ENCODE measurements around the gene GEMIN8.

The GEMIN8 gene, protein sequence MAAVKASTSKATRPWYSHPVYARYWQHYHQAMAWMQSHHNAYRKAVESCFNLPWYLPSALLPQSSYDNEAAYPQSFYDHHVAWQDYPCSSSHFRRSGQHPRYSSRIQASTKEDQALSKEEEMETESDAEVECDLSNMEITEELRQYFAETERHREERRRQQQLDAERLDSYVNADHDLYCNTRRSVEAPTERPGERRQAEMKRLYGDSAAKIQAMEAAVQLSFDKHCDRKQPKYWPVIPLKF

DNA sequence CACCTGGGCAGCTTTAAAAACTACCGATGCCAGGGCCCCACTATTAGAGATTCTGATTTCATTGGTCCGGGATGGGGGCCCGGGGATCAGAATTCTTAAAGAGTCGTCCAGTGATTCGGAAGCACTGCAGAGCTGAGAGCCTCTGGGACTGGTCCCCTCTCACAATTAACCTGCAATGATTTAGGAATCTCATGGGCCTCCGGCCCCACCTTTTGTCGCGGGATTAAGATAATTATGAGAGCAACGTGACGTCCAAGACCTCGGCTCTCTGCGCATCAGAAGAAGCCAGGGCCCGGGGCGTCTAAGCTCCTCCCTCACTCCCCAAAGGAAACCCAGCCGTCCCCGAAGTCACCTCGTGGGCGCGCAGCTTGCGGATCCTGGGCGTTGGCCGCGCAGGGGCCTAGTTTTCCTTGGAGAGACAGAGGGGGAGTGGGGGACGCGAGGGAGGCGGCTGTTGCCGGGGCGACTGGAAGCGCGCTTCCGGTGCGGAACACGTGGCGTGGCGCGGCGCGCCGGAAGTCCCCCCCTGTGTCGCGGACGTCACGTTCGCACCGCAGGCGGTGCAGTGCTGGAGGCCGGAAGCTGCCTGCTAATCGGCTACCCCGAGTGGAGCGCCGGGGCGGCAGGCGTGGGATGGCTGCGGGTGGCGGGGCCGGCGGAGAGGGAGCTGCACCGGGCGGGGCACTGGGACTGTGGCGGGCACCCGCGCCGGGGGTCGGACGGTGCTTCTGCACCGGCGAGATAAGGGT, at the start of gene GEMIN8:
Gene GEMIN8 (minus strand): TSS at position 468 of the 749 bp plus-strand sequence. CDS start 8,414 bp downstream, outside the sequence.
- peak; percentile 77 for DNase-seq (ENCODE audit: low spot score)

DNA sequence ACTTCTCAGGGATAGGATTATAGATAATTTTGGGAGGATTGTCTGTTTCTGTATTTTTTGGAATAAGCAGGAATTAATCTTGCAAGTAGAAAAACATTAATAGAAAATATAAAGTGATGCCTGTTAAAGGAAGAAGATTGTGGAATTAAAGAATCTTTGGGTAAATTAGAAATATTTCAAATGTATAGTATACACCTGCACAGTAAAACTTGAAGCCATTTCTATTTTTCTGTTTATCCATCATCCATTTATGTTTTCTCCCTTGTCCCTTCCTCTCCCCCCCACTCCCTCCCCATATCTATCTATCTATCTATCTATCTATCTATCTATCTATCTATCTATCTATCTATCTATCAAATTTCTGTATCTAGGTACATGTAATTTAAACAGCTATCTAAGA, 46.9 kb upstream of the GEMIN8 start:
- DNase-seq (ENCODE audit: low spot score) = no peak

DNA sequence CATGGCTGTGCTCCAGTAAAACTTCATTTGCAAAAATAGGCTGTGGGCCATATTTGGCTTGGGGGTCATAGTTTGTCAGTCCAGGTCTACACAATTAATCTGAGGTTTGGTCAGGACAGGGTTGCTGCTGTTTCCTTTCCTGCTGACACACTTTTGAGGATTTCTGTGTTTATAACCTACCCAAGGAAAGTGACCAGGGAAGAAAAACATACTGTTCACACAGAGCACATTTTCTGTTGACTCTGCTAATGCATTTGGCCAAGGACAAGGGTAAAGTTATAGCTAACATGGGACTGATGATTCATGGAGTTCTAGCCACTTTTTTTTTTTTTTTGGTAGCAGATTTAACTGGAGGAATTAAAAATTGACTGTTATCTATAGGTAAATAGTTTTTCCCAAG, 43.9 kb upstream of the GEMIN8 start:
- DNase-seq (ENCODE audit: low spot score) = no peak

DNA sequence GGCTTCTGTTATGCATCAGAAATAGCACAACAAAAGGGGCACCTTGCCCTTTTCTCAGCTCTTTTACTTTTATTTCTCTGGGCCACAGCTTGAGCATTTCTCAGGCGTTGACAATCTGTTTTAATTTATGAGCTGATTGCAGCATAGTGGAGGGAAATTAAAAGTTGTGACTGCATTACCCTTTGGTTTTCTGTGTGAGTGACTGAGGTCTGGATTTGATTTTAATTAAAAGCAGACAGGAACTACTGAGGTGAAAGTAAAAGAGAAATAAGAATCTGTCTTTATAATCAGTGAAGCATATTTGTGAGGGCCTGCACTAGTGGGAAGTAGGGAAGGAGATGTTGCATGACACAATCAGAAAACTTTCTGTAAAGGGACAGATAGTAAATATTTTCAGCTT, 43.4 kb upstream of the GEMIN8 start:
- no peak for DNase-seq (ENCODE audit: low spot score)

DNA sequence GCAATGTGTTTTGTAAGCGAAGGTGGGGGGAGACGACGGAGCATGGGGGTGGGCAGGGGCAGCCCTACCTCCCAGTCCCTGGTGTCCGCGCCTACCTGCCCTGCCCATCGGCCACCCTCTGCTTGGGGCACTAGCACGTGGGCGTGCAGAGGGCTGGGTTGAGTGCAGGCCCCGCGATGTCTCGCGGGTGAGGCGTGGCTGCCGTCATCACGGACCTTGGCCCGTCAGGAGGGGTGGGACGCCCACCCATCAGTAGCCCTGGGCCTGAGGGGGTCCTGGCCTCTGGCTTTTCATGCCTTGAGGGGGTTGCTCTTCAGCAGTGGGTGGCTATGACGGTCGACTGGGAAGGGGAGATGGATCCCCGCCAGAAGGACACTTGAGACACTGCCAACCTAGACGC, 36.1 kb upstream of the GEMIN8 start:
- no peak for DNase-seq (ENCODE audit: low spot score)

DNA sequence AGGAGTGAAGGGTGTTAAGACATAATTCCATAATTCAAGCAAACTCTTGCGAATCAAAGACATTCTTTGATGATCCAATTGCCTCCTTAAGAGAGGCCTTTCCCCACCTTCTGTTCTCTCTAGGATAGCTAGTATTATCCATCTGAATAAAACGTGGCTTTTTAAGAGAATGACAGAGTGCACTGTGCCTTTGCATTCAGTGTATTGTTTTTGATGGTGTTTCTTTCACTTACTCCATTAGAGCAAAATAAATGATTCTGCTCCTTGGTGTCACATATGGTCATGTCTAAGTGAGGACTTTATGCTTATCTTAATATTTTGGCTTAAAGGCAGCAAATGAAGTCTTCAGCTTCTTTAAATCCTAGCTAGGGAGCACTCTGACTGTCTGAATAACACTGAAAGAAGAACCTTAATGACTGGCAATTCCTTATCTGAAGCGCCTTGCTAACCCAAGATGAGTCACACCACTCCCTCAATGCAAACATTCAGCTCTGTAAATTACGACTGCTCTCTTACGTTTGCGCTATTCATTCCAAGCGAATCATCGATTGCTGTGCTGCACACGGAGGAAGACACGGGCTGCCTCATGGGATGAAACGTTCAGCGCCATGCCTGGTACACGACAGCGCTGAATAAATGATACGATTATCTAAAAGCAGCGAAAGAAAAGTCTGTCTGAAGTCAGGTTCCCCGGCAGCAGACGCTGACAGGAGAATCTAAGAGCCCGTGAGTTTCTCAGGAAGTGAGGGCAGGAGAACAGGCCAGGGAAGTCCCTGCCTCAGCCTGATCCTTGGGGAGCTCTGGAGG, 35.1 kb upstream of the GEMIN8 start:
- no peak for DNase-seq (ENCODE audit: low spot score)

DNA sequence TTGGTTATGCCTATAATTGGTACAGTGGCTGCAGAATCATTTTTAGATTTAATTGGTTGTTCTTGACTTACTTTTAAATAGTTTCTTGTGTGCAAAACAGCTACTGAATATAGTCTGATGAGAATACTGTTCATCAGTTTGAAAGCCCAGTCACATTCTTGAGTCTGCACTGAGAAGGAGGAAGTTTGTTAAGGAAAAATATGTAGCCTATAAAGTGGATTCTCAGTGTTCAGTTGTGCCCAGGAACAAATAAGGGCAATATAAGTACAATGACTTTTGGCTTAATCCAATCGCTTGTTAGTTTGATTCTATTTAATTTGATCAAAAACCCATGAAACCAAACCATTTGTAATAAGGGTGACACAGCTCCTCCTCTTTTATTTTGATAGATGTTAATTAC, 32.8 kb upstream of the GEMIN8 start:
- DNase-seq (ENCODE audit: low spot score) = no peak

DNA sequence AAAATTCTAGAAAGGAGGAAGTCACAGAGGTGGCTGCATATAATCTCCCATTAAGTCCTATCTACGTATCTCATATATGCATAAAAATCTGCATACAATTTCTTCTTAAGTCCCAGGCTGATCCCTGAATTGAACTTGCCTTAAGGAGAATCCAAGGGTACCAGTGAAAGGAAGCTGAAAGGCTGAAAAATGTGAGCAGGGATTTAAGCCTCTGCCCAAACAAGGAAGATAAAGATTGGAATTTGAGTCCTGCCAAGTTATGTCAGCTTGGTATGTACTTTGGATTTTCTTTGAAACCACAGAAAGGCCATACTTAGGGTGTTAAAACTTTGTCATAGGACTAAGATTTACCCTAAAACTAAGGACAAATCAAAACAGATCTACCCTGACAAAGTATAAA, 26.5 kb upstream of the GEMIN8 start:
- DNase-seq (ENCODE audit: low spot score) = no peak

DNA sequence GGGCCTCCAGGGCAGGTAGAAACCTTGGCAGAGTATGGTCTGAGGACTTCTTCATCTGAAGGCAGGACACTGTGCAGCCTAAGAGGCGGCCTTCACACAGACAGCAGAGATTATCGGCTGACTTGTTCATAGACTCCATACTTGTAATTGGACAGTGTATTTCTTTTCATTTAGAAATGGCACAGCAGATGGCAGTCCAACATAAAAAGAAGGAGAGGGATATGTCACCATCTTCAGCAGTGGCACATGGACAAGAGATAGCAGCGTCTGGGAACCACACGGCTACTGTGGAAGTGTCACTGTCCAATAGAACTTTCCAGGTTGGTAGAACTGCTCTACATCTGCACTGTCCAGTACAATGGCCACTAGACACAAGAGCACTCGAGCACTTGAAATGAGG, 21.7 kb upstream of the GEMIN8 start:
- DNase-seq (ENCODE audit: low spot score) = no peak

DNA sequence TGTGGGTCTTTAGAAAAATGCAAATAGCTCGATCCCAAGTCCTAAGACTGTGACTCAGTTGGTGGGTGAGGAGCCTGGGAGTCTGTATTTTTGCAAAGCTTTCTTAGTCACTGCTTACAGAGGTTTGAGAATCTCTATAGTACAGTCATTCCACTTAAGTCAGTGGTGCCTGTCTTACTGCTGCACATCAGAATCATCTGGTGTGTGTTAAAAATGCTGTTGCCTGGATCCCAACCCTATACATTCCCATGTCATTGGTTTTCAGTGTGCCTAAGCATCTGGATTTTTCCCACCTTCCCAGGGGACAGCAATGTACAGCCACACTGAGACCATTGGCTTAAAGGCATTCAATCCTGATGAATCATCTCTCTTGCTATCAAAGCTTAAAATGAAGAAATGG, 21.0 kb upstream of the GEMIN8 start:
- no peak for DNase-seq (ENCODE audit: low spot score)

DNA sequence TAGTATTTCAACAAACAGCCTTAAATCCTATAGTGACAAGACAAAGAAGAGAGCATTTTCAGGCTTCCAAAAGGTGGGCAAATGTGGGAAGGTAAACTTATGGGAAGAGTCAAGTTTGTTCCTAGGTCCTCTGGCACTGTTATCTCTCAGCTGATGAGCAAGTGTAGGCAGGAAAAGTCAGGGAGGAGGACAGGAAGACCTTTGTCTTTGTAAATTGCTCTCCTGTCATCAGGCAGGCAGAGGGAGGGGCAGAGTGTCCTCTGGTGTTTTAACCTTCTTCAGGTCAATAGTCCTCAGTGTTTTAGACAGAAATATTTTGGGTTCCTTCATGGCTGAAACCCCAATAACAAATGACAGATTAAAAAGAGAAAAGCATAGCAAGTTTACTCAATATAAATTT, 13.5 kb upstream of the GEMIN8 start:
- no peak for DNase-seq (ENCODE audit: low spot score)

DNA sequence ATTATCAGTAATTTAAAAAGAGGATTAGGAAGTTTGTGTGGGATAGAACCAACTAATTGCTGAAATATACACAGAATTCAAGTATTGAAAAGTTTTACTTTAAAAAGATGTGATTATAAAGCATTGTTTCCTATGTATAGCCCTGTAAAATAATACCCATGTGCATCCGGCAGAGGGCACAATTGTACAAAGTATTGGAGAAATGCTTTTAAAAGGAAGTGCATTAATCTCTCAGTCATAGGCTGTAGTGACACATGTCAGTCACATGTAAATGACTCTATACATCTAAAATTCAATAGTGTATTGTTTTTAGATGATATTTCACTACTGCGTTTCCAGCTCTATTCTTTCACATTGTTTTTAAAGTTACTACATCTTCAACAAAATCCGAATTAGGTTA, 9.7 kb upstream of the GEMIN8 start:
- DNase-seq (ENCODE audit: low spot score) = peak; percentile 66

DNA sequence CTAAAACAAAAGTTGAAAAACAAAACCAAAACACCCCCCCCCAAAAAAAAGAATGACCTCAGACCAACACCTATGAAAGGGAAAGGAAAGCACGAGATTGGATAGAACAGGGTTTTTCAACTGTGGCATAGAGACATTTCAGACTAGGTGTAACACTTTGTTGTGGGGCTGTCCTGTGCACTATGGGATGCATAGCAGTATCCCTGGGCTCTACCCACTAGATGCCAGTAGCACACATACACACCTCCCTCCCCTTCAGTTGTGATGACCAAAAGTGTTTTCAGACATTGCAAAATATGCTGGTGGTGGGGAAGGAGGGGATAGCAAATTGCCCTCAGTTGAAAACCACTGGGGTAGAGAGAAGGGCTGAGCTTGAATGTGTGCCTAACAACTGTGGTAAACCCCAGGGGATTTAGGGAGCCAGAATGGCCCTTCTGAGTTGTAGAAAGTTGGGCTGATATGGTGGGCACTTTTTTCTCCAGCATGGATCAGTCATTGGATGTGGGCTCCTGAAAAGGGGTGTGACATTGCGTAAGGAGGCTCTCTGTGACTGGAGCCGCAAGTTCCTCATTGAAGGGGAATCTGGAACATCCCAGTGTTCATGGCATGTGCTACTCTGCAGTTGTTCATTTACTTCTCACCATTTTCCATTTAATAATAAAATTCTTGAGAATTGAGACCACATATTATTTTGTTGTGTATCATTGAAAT, 8.8 kb upstream of the GEMIN8 start:
- no peak for DNase-seq (ENCODE audit: low spot score)

DNA sequence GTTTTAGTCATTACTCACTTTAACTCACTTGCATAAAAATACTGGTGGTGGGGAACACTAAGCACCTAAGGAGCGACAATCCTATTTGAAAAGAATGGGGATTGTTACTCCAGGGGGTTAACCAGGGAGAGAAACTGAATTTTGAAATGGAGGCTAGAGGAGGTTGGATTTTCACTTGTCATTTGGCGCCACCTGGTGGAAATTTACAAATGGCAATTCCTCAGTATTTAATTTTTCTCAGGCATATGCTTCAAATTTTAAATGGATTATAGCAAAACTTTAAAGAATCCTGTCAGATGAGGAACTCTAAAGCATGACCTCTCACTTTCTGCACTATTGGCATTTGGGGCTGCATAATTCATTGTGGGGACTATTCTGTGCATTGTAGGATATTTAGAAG, 2.7 kb upstream of the GEMIN8 start:
- DNase-seq (ENCODE audit: low spot score) = peak; percentile 57

DNA sequence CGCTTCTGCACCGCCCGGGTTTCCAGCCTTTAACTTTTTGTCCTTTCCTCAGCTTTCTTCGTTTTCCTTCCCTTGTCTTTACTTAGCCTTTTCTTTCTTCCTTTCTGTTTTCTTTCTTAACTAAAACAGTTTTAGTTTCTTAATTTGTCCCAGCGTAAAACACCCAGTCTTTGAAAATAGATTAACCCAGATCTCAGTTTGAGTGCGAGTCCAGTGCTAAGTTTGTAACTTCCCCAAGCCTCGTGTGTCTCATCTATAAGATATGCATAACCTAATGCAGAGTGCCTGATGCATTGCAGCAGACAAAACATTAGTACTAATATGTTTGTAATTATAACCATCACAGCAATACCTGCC, 460 bp upstream of the GEMIN8 start:
- DNase-seq (ENCODE audit: low spot score) = no peak

DNA sequence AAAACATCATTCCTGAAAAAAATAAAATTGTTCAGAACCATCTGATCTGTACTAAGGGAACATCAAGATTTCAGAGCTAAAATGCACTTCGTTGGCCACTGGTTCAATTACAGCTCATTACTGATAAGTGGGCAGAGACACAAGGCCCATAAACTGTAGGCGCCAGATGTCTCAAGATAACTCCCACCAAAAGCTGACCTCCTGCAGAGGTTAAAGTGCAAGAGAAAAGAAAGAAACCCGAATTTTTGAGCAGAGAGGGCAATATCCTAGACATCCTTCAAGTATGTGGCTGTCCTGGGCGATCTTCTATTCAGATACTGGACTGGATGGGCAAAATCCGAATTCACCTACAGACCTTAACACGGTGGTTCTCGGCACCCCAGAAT, 660 bp downstream of the GEMIN8 start:
- no peak for DNase-seq (ENCODE audit: low spot score)

DNA sequence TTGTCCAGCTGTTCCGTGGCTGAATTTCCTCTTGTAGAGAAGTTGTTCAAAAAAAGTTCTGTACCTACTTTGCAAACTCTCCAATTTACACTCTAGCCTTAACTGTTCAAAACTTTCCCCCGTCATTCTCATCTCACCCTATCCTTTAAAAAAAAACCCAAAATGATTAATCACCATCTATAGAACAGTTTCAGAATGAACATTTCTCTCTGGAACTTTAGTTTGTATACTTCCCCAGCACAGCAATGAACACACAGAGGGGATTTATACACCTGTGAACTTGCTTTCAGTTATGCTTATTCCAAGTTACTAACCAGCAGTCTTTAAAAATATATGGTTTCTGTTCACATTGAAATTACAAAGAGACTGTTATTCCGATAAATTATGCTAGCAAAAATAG, 1.2 kb downstream of the GEMIN8 start:
- no peak for DNase-seq (ENCODE audit: low spot score)

DNA sequence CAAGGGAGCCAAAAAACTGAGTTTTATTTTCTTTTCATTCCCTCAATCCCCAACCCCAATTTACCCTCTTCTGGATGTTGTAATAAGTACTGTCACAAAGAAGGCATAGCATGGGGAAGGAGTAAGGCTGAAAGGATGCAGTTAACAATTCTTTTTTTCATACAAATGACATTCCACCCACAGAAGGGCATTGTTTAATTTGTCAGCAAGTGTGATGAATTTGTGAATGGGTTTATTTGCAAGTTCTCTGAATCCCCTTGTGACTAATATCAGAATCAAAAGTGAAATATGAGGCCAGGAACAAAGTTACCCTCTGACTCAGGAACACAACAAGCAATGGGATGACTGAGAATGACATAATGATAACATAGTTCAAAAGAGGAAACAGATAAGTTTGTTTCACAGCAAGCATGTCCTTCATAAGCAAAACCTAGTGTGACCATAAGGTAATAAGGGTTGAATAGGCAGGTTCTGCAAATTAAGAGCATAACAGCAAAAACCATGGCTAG, 2.1 kb downstream of the GEMIN8 start:
- peak; percentile 41 for DNase-seq (ENCODE audit: low spot score)

DNA sequence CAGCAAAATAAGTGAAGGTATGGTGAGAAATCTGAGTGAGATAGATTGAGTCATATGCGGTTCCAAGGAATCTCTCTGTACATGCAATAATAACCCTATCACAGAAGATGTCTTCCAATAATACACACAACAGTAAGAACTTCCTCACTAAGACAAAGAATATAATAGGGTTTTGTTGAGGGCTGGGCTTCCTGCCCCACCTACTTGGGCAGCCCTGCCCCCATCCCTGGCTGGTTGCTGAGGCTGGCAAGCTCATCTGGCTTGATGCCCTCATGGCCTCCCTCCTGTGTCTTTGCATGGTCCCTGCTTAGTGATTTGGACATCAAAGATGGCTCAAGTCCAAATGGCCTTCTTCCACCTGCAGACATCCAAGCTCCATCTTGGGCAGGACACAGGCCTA, 2.7 kb downstream of the GEMIN8 start:
- DNase-seq (ENCODE audit: low spot score) = no peak

DNA sequence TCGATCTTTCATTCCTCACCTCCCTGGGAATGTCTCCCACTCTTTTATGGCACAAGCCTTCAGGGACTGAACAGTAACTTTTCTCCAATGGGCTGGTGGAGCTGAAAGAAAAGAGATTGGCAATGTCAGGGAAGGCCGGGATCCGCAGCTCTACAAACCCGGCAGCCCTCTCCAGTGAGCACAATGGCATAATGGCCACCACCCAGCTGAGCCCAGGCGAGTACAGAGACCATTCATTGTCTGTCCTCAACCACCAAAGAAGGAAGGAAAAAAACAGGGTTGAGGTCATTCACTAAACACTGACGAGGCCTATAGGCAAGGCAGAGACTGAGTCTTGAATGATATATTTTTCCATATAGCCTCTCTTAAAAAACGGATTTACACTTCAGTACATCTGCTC, 3.6 kb downstream of the GEMIN8 start:
- no peak for DNase-seq (ENCODE audit: low spot score)

DNA sequence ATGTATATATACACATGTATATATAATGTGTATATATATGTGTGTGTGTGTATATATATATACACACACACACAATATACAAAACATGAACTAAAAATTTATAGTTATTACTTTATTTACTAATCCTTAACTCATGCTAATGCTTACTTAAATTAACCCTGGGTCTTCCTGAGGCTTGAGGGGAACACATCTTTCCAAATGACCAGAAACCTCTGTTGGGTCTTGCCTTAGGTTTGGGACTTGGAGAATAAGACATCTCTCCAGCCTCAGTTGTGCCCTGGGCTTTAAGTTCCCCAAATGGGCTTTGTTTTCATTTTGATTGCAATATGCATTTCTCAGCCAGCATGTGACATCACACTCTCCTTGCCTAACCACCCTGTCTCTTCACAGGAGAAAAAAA, 7.7 kb downstream of the GEMIN8 start:
- no peak for DNase-seq (ENCODE audit: low spot score)

DNA sequence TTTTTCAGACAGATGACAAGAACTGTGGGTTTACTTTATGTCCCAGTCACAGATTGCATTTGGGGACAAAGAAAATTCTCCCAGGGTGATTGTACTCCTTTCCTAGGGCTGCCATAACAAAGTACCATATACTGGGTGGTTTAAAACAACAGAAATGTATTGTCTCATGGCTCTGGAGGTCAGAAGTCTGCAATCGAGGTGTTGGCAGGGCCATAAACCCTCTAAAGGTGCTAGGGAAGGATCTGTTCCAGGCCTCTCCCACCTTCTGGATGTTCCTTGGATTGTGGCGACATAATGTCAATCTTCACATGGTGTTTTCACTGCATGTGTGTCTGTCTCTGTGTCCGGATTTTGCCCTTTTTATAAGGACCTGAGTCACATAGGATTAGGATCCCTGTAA, 12.3 kb downstream of the GEMIN8 start:
- DNase-seq (ENCODE audit: low spot score) = no peak
